RWPE2 (cell line): ENCODE measurements around the gene C1orf21.

Experiments
- ATAC-seq: fragments of 200-7000 bp; cut with Tn5 transposase; 3 replicates; pipeline ENCODE4 v1.9.1; 2021; ENCODE audit warnings: low read depth
- DNase-seq: peaks from one replicate; pipeline ENCODE4 v3.0.0-alpha.2; 2020; ENCODE audit warnings: low spot score
- H3K27ac ChIP-seq: fragments of 450-650 bp; 2 replicates; pipeline ENCODE4 v1.5.1; 2017; ENCODE audit warnings: mild to moderate bottlenecking; ENCODE audit not compliant: poor library complexity, severe bottlenecking
- H3K27me3 ChIP-seq: fragments of 250-450 bp; sonication (Bioruptor Pico); 2 replicates; pipeline ENCODE4 v1.5.1; 2021; ENCODE audit warnings: mild to moderate bottlenecking, moderate library complexity; ENCODE audit not compliant: insufficient read depth, poor library complexity, severe bottlenecking
- H3K36me3 ChIP-seq: fragments of 250-450 bp; sonication (Bioruptor Pico); 2 replicates; pipeline ENCODE4 v1.5.1; 2020; ENCODE audit warnings: low read depth, mild to moderate bottlenecking, moderate library complexity
- H3K4me1 ChIP-seq: fragments of 250-450 bp; sonication (Bioruptor Pico); 2 replicates; pipeline ENCODE4 v1.5.1; 2021; ENCODE audit warnings: mild to moderate bottlenecking, moderate library complexity; ENCODE audit not compliant: insufficient read depth, poor library complexity, severe bottlenecking
- H3K4me3 ChIP-seq: fragments of 250-450 bp; sonication (Bioruptor Pico); 2 replicates; pipeline ENCODE4 v1.5.1; 2021; ENCODE audit warnings: mild to moderate bottlenecking, moderate library complexity; ENCODE audit not compliant: severe bottlenecking
- H3K9me3 ChIP-seq: fragments of 250-450 bp; sonication (Bioruptor Pico); 2 replicates; pipeline ENCODE4 v1.5.1; 2021; ENCODE audit warnings: mild to moderate bottlenecking, moderate library complexity; ENCODE audit not compliant: severe bottlenecking
- CTCF ChIP-seq: fragments of 450-650 bp; IDR thresholded peaks from one replicate; pipeline ENCODE4 v1.5.1; 2017; ENCODE audit warnings: mild to moderate bottlenecking, moderate library complexity; ENCODE audit not compliant: poor library complexity, severe bottlenecking

Gene C1orf21

GRCh38 chr1:184502161-184502560, 115.3 kb downstream of the C1orf21 start:
- H3K27ac ChIP-seq = no peak overlapping the region
- no peaks in the 10 kb centered on the region for H3K9me3 ChIP-seq
- no peak for TF ChIP-seq CTCF
- no peaks in the 10 kb centered on the region for H3K27me3 ChIP-seq
- H3K4me1 ChIP-seq = no peaks in the 10 kb centered on the region
- ATAC-seq = no peak
- no peaks in the 10 kb centered on the region for H3K36me3 ChIP-seq
- DNase-seq = no peak
- H3K4me3 ChIP-seq = no peak overlapping the region

GRCh38 chr1:184503221-184503749, 116.5 kb downstream of the C1orf21 start:
- no peaks in the 10 kb centered on the region for H3K36me3 ChIP-seq
- DNase-seq = no peak
- H3K9me3 ChIP-seq = no peaks in the 10 kb centered on the region
- no peaks in the 10 kb centered on the region for H3K4me1 ChIP-seq
- H3K27ac ChIP-seq = no peak overlapping the region
- no peak for TF ChIP-seq CTCF
- no peaks in the 10 kb centered on the region for H3K27me3 ChIP-seq
- no peak overlapping the region for H3K4me3 ChIP-seq
- ATAC-seq = no peak

GRCh38 chr1:184504040-184504954, 117.5 kb downstream of the C1orf21 start:
- Histone ChIP-seq H3K27me3 (no peaks in the 10 kb centered on the region), H3K36me3 (0 out of 2 replicates have a peak, but pooled peaks cover 3% of the 10 kb centered on the region), H3K9me3 (no peaks in the 10 kb centered on the region), H3K4me1 (no peaks in the 10 kb centered on the region), H3K4me3 (no peak overlapping the region), H3K27ac (no peak overlapping the region)
- TF ChIP-seq CTCF = no peak
- DNase-seq = no peak
- ATAC-seq = no peak

DNA sequence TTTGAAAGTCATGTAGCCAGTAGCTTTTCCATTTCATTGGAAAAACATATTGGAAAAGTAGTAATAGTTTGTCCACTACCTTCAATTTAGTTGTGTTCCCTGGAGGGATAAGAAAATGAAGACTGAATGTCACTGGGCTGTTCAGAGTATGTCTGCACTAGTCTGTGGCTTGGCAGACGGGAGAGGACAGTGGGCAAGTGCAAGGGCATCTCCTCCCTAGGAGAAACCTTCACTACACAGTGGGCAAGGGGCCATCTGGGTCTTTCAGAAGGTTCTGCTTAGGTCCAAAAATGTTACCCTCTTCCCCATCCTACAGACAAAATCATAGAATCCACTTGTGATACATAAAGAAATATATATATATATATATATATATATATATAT, 118.1 kb downstream of the C1orf21 start:
- ATAC-seq (no peak), DNase-seq (no peak)
- Histone ChIP-seq H3K4me1 (no peaks in the 10 kb centered on the region), H3K27ac (no peak overlapping the region), H3K27me3 (no peaks in the 10 kb centered on the region), H3K36me3 (0 out of 2 replicates have a peak, but pooled peaks cover 3% of the 10 kb centered on the region), H3K9me3 (no peaks in the 10 kb centered on the region), H3K4me3 (no peak overlapping the region)
- TF ChIP-seq CTCF = no peak

- Histone ChIP-seq H3K9me3 (no peaks in the 10 kb centered on the region), H3K36me3 (0 out of 2 replicates have a peak, but pooled peaks cover 3% of the 10 kb centered on the region), H3K27ac (no peak overlapping the region), H3K4me3 (no peak overlapping the region), H3K4me1 (no peaks in the 10 kb centered on the region), H3K27me3 (no peaks in the 10 kb centered on the region)
- DNase-seq (no peak), ATAC-seq (no peak)
- no peak for TF ChIP-seq CTCF
Measured at GRCh38 chr1:184506481-184506880, 119.7 kb downstream of the C1orf21 start.
